Caki2 (cell line): ENCODE measurements around the gene ADTRP. TPM values are rescaled to one million over a fixed set of nuclear protein-coding genes. Genes with fewer than 3 reads are reported as not detected.
"Not testable (repeated sequence)": the region's sequence is repeated elsewhere in the genome, so short reads cannot be mapped to it uniquely, and the experiment has no call there.

Source experiments
- DNase-seq: peaks from one replicate; pipeline ENCODE4 v3.0.0-alpha.2; 2015; ENCODE audit warnings: low read depth
- in situ Hi-C: cut with HindIII; loops from 2 replicates; pipeline ENCODE4 v1.10.0; 2016; ENCODE audit warnings: low sequenced_read_pairs, low pct_unique_long_range_greater_than_20kb, mixed read lengths
- total RNA-seq: library from RNA; depleted of rRNA; stranded (reverse); fragments of >200 nt; shearing (Covaris generic); gene quantifications from 2 replicates; pipeline ENCODE4 v1.2.3, GENCODE V29; 2014; ENCODE audit warnings: low replicate concordance

ADTRP gene
- total RNA-seq, 1 experiment from 2014 or later: not detected

DNA sequence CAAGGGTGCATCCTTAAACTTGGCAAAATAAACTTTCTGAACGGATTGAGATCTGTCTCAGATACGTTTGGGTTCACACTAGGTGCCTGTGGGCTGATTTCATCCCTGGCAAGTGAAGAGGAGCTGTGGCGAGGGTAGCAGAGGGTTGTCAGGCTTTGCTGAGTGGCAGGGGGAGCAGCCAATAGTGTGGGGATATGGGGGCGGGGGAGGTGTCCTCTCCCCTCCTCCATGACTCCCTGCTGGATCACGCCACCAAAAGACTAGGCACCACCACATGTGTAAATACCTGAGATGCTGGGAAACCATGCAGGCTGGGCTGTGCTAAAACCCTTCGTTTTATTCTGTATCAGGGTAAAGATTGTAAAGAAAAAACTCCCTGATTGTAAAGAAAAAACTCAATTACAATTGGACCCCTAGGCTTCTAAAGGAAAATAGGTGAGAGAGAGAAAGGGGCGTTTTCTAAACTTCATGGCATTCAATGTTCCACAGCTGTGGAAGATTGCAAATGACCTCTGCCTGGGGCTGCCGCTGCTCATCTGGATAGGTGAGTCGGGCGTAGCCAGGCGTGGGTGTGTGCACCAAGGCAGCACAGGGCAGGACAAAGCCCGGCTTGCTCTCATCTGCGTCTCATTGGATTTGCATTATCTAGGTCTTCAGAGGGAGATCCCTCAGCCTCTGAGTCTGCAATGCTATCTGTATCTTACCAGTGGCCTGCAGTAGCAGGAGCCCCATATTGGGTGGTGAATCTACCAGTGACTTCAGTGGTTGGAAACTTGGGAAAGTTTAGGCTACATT, 26.9 kb upstream of the ADTRP start:
- in situ Hi-C loops: no loop called here
- DNase-seq: no peak

DNA sequence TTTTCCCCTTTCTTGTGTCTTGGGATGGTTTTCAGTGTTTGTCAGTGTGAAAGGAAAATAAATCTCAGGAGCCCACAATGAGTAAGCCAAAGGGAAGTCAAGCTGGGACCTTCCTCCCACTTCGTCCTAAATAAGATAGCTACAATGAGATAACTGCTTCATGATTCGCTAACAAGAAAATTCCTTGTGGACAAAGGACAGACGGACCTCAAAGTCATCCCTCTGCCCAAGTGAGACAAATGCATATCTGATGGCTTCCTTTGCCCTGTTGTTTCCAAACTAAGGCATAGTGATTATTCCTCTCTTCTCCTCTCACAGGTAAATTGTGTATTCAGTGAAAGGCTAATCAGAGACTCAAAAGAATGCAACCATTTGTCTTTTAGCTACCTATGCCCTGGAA, 26.1 kb upstream of the ADTRP start:
- no peak for DNase-seq
- in situ Hi-C loops: no loop called here

- in situ Hi-C loops: no loop called here
- DNase-seq: no peak
Measured at GRCh38 chr6:11804135-11804534, 25.5 kb upstream of the ADTRP start.

DNA sequence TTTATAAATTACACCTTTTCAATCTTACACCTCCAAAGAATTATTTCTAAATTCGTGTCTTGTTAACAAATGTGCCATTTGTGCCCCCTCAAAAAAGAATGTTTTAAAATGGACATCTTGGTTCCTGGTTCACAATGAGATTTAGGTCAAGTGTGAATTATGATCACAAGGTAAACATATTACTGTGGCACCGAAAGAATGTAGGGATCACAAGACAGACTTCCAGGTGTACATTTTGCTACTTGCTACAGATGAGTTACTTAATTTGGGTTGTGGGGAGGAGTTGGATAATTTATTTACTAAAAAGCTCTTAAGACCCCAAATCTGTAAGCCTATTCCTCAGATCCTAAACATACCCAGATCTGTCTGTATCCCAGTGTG, 25.0 kb upstream of the ADTRP start:
- in situ Hi-C loops: no loop called here

GRCh38 chr6:11802886-11803590, 24.4 kb upstream of the ADTRP start:
- DNase-seq: no peak
- in situ Hi-C loops: no loop called here

More for the DNA sequence above, 25.0 kb upstream of the ADTRP start:
- no peak for DNase-seq

DNA sequence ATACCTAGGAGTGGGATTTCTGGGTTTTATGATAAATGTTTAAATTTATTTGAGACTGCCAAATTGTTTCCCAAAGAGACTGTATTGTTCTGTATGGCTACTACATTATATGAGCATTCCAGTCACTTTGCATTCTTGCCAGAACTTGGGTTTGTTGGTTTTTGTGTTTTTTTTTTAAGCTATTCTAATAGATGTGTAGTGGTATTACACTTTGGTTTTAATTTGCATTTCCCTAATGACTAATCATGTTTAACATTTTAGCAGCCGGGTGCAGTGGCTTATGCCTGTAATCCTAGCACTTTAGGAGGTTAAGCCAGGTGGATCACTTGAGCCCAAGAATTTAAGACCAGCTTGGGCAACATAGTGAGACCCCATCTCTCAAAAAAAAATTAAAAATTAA, 21.9 kb upstream of the ADTRP start:
- in situ Hi-C loops, DNase-seq: not testable (repeated sequence)

DNA sequence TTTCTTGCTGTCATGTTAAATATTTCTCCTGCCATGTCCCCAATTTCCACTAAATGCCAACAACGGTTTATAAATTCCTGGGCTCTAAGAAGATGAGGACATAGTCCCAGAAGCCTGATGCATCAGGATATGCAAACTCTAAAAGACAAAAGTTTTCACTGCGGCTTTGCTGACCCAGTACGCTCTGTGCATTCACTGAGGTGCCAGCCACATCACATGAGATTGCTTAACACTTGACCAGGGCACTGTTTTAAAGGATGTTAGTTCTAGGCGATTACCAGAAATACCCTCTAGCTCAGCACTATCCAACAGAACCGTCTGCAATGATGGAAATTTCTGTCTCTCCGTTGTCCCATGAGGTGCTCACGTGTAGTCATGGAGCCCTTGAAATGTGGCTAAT, 19.9 kb upstream of the ADTRP start:
- no peak for DNase-seq
- in situ Hi-C loops: no loop called here

DNA sequence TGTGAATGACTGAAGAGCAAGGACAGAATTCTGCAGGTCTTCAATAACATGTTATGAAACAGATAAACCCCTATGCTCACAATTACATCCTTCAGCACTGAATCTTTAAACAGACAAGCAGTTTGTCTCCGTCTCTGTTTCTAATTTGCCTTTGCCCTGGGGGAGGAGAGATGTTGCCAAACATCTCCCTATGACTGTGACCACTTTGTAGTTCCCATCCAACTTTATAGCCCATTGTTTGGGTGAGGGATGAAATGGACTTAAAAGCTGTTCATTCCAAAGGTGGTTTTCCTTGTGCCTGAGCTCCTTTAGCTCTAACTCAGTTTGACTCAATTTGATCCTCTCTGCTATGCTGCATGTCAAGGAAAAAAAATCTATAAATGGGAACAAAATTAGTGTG, 19.5 kb upstream of the ADTRP start:
- DNase-seq: no peak

GRCh38 chr6:11796829-11797228, 18.2 kb upstream of the ADTRP start:
- in situ Hi-C loops: no loop called here

More for the DNA sequence above, 19.5 kb upstream of the ADTRP start:
- in situ Hi-C loops: no loop called here

GRCh38 chr6:11795403-11795802, 16.8 kb upstream of the ADTRP start:
- in situ Hi-C loops: no loop called here

More at GRCh38 chr6:11796829-11797228, 18.2 kb upstream of the ADTRP start:
- no peak for DNase-seq

GRCh38 chr6:11793277-11793676, 14.7 kb upstream of the ADTRP start:
- DNase-seq: no peak
- in situ Hi-C loops: no loop called here

More at GRCh38 chr6:11795403-11795802, 16.8 kb upstream of the ADTRP start:
- no peak for DNase-seq

GRCh38 chr6:11791354-11792107, 12.9 kb upstream of the ADTRP start:
- in situ Hi-C loops: no loop called here
- DNase-seq: no peak

GRCh38 chr6:11789744-11790143, 11.1 kb upstream of the ADTRP start:
- DNase-seq: no peak
- in situ Hi-C loops: no loop called here

- in situ Hi-C loops: no loop called here
- no peak for DNase-seq
Measured at GRCh38 chr6:11788043-11788442, 9.4 kb upstream of the ADTRP start.

- in situ Hi-C loops: no loop called here
Measured at GRCh38 chr6:11785774-11786579, 7.4 kb upstream of the ADTRP start.

DNA sequence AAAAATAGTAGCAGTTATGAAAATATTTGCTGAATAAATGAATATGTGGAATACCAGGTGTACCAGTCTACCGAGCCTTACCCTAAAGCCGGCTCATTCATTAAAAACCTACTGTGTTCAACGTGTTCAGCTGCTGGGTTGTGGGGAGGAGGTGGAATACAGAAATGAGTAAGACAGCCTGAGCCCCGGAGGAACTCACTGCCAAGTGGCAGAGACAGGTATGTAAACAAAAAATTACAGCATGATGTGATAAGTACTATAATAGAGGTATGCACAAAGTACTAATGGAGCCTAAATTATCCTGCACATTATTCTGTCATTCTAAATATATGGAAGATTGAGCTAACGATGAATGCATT, 6.8 kb upstream of the ADTRP start:
- DNase-seq: no peak
- in situ Hi-C loops: no loop called here

More at GRCh38 chr6:11785774-11786579, 7.4 kb upstream of the ADTRP start:
- DNase-seq: no peak

GRCh38 chr6:11784341-11784740, 5.7 kb upstream of the ADTRP start:
- in situ Hi-C loops: no loop called here

DNA sequence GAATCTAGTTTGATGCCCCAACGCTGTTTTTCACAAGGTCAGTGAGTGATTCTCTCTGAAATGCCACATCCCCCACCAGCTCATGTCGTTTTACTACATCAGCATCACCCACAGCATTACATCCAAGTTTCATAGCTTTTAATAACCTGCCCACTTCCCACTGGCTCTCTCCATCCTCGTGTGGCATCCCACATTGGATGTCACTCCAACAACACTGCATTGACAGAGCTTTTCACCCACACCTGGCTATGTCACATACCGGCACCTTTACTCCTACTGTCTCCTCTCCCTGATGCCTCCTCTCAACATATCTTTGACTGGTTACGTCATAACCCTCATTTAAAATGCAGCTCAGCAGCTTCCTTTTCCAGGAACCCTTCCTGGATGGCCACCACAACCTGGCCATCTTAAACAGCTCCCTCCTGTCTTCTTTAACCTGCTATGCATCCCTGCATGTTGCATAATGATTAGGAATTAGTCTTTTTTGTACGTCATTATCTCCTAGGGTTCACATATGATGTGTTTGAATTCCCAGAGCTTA, 5.0 kb upstream of the ADTRP start:
- in situ Hi-C loops: no loop called here
- DNase-seq: no peak

More at GRCh38 chr6:11784341-11784740, 5.7 kb upstream of the ADTRP start:
- DNase-seq: no peak
